K562 (cell line): ENCODE measurements around the gene SCN7A. TPM values are rescaled to one million over a fixed set of nuclear protein-coding genes. Genes with fewer than 3 reads are reported as not detected.

Experiments
- CREM ChIP-seq: IDR thresholded peaks from 2 replicates; pipeline ENCODE4 v1.6.1; 2014; ENCODE audit warnings: antibody characterized with exemption, low read depth
- FOSL1 ChIP-seq: fragments of 200-800 bp; sonication (Bioruptor generic); conservative IDR thresholded peaks from 2 replicates; pipeline ENCODE4 v1.6.1; 2016; ENCODE audit warnings: missing genetic modification characterization, missing compliant biosample characterization
- JUN ChIP-seq, 2 experiments: sonication (generic) in 1 of 2; formaldehyde crosslinking in 1 of 2; IDR thresholded peaks; 2 replicates each; pipeline versions ENCODE4 v1.6.1 to v1.8.0; 2012 to 2022; ENCODE audit warnings: borderline replicate concordance in 2 of 2, mild to moderate bottlenecking in 2 of 2, improper control_type of control experiment in 1 of 2, low read depth in 1 of 2, low read length in 1 of 2, missing genetic modification reagents in 1 of 2
- KAT2B ChIP-seq: IDR thresholded peaks from one replicate; pipeline ENCODE4 v1.6.1; 2012; ENCODE audit warnings: low read depth, mild to moderate bottlenecking, control low read depth, inconsistent platforms, low read length, moderate library complexity
- KLF16 ChIP-seq: IDR thresholded peaks from 2 replicates; pipeline ENCODE4 v1.6.1; 2016; ENCODE audit warnings: antibody characterized with exemption
- LCOR ChIP-seq: sonication (generic); formaldehyde crosslinking; IDR thresholded peaks from 2 replicates; pipeline ENCODE4 v1.8.0; 2022; ENCODE audit warnings: mild to moderate bottlenecking, missing genetic modification reagents
- NFIX ChIP-seq: fragments of 250-450 bp; sonication (Bioruptor Pico); IDR thresholded peaks from 2 replicates; pipeline ENCODE4 v1.4.0; 2020; ENCODE audit warnings: low read depth, mild to moderate bottlenecking, moderate library complexity
- RBBP5 ChIP-seq: fragments of 200-600 bp; sonication (generic); IDR thresholded peaks from 2 replicates; pipeline ENCODE4 v1.6.1; 2012; ENCODE audit warnings: borderline replicate concordance, mild to moderate bottlenecking, low read length, control low read depth, inconsistent platforms; ENCODE audit not compliant: insufficient read depth, poor library complexity, severe bottlenecking
- ZNF253 ChIP-seq: fragments of 250-450 bp; sonication (Bioruptor Pico); conservative IDR thresholded peaks from 2 replicates; pipeline ENCODE4 v1.6.1; 2021; ENCODE audit warnings: mild to moderate bottlenecking
- polyA plus RNA-seq, 8 experiments: library from polyadenylated mRNA; depleted of rRNA in 4 of 8; stranded (reverse) in 5 of 8; unstranded in 3 of 8; fragments of >200 nt; fragmentation: Nextera tagmentation in 2 of 8; fragmentation: Illumina TruSeq in 1 of 8; extraction: Ambion mirVana in 2 of 8; extraction: Trizol in 1 of 8; gene quantifications; 2 replicates each; pipeline versions ENCODE4 v1.2.1 to v1.2.3, GENCODE V29; 2011 to 2014; ENCODE audit warnings: inconsistent platforms in 1 of 8, missing spikeins in 1 of 8
- total RNA-seq, 7 experiments: library from RNA; depleted of rRNA in 6 of 7; stranded (reverse); fragments of >200 nt in 6 of 7; fragmentation: Illumina TruSeq in 2 of 7; extraction: Trizol in 2 of 7; gene quantifications; 2 replicates each; pipeline versions ENCODE4 v1.2.1 to v1.2.3, GENCODE V29; 2011 to 2021; ENCODE audit warnings: low replicate concordance in 1 of 7
- TF ChIP-seq, protein P1 (sequence below): fragments of 250-450 bp; sonication (Bioruptor Pico); IDR thresholded peaks from 2 replicates; pipeline ENCODE4 v1.4.0; 2020
- TF ChIP-seq, protein P2 (sequence below): fragments of 450-650 bp; IDR thresholded peaks from 2 replicates; pipeline ENCODE4 v1.6.1; 2017; ENCODE audit warnings: antibody characterized with exemption, mild to moderate bottlenecking
- TF ChIP-seq, protein P3 (sequence below), 2 experiments: fragments of 150-350 bp in 1 of 2; IDR thresholded peaks; 2 replicates each; pipeline ENCODE4 v1.6.1; 2012 to 2016; ENCODE audit warnings: low read depth in 2 of 2, low read length in 2 of 2, mild to moderate bottlenecking in 1 of 2, moderate library complexity in 1 of 2

The SCN7A gene
- total and polyA plus RNA-seq, 9 of the 15 experiments (the other 6 are each of a cell fraction or from before 2014, with no cell fraction given), result under 0.01 to 0.05 (median 0.03) TPM; not detected in 3

GRCh38 chr2:166375736-166376487 is 118.1 kb downstream of the SCN7A start, which contains the start of gene SCN9A (continued):
- TF ChIP-seq, protein P1, sequence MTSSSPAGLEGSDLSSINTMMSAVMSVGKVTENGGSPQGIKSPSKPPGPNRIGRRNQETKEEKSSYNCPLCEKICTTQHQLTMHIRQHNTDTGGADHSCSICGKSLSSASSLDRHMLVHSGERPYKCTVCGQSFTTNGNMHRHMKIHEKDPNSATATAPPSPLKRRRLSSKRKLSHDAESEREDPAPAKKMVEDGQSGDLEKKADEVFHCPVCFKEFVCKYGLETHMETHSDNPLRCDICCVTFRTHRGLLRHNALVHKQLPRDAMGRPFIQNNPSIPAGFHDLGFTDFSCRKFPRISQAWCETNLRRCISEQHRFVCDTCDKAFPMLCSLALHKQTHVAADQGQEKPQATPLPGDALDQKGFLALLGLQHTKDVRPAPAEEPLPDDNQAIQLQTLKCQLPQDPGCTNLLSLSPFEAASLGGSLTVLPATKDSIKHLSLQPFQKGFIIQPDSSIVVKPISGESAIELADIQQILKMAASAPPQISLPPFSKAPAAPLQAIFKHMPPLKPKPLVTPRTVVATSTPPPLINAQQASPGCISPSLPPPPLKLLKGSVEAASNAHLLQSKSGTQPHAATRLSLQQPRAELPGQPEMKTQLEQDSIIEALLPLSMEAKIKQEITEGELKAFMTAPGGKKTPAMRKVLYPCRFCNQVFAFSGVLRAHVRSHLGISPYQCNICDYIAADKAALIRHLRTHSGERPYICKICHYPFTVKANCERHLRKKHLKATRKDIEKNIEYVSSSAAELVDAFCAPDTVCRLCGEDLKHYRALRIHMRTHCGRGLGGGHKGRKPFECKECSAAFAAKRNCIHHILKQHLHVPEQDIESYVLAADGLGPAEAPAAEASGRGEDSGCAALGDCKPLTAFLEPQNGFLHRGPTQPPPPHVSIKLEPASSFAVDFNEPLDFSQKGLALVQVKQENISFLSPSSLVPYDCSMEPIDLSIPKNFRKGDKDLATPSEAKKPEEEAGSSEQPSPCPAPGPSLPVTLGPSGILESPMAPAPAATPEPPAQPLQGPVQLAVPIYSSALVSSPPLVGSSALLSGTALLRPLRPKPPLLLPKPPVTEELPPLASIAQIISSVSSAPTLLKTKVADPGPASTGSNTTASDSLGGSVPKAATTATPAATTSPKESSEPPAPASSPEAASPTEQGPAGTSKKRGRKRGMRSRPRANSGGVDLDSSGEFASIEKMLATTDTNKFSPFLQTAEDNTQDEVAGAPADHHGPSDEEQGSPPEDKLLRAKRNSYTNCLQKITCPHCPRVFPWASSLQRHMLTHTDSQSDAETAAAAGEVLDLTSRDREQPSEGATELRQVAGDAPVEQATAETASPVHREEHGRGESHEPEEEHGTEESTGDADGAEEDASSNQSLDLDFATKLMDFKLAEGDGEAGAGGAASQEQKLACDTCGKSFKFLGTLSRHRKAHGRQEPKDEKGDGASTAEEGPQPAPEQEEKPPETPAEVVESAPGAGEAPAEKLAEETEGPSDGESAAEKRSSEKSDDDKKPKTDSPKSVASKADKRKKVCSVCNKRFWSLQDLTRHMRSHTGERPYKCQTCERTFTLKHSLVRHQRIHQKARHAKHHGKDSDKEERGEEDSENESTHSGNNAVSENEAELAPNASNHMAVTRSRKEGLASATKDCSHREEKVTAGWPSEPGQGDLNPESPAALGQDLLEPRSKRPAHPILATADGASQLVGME (CRISPR knock-in tag), result peak; percentile 54; the same call in 1 of the 2 replicates
- peak; percentile 84 for TF ChIP-seq CREM
- TF ChIP-seq RBBP5, result peak; percentile 68
- 0 out of 2 replicates have a peak, but pooled peaks have one; percentile 30 for TF ChIP-seq JUN (IDR thresholded peaks at IDR 0.05; ENCODE audit: borderline replicate concordance, low read depth, low read length)
- no peak for TF ChIP-seq JUN (CRISPR knock-in tag; IDR thresholded peaks at IDR 0.05; ENCODE audit: borderline replicate concordance)
- 0 out of 2 replicates have a peak, but pooled peaks have one; percentile 49 for TF ChIP-seq LCOR (CRISPR knock-in tag)
- TF ChIP-seq FOSL1, result peak; percentile 64; the same call in 1 of the 2 replicates
- no peak for TF ChIP-seq KAT2B
- TF ChIP-seq, protein P2, sequence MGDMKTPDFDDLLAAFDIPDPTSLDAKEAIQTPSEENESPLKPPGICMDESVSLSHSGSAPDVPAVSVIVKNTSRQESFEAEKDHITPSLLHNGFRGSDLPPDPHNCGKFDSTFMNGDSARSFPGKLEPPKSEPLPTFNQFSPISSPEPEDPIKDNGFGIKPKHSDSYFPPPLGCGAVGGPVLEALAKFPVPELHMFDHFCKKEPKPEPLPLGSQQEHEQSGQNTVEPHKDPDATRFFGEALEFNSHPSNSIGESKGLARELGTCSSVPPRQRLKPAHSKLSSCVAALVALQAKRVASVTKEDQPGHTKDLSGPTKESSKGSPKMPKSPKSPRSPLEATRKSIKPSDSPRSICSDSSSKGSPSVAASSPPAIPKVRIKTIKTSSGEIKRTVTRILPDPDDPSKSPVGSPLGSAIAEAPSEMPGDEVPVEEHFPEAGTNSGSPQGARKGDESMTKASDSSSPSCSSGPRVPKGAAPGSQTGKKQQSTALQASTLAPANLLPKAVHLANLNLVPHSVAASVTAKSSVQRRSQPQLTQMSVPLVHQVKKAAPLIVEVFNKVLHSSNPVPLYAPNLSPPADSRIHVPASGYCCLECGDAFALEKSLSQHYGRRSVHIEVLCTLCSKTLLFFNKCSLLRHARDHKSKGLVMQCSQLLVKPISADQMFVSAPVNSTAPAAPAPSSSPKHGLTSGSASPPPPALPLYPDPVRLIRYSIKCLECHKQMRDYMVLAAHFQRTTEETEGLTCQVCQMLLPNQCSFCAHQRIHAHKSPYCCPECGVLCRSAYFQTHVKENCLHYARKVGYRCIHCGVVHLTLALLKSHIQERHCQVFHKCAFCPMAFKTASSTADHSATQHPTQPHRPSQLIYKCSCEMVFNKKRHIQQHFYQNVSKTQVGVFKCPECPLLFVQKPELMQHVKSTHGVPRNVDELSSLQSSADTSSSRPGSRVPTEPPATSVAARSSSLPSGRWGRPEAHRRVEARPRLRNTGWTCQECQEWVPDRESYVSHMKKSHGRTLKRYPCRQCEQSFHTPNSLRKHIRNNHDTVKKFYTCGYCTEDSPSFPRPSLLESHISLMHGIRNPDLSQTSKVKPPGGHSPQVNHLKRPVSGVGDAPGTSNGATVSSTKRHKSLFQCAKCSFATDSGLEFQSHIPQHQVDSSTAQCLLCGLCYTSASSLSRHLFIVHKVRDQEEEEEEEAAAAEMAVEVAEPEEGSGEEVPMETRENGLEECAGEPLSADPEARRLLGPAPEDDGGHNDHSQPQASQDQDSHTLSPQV, result no peak
- TF ChIP-seq KLF16, result peak; percentile 68; the same call in 1 of the 2 replicates
- TF ChIP-seq ZNF253 (CRISPR knock-in tag), result no peak
- TF ChIP-seq NFIX (CRISPR knock-in tag), result no peak
- TF ChIP-seq, protein P3, sequence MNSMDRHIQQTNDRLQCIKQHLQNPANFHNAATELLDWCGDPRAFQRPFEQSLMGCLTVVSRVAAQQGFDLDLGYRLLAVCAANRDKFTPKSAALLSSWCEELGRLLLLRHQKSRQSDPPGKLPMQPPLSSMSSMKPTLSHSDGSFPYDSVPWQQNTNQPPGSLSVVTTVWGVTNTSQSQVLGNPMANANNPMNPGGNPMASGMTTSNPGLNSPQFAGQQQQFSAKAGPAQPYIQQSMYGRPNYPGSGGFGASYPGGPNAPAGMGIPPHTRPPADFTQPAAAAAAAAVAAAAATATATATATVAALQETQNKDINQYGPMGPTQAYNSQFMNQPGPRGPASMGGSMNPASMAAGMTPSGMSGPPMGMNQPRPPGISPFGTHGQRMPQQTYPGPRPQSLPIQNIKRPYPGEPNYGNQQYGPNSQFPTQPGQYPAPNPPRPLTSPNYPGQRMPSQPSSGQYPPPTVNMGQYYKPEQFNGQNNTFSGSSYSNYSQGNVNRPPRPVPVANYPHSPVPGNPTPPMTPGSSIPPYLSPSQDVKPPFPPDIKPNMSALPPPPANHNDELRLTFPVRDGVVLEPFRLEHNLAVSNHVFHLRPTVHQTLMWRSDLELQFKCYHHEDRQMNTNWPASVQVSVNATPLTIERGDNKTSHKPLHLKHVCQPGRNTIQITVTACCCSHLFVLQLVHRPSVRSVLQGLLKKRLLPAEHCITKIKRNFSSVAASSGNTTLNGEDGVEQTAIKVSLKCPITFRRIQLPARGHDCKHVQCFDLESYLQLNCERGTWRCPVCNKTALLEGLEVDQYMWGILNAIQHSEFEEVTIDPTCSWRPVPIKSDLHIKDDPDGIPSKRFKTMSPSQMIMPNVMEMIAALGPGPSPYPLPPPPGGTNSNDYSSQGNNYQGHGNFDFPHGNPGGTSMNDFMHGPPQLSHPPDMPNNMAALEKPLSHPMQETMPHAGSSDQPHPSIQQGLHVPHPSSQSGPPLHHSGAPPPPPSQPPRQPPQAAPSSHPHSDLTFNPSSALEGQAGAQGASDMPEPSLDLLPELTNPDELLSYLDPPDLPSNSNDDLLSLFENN (IDR thresholded peaks at IDR 0.05; ENCODE audit: low read depth in 2 of 2, low read length in 2 of 2), result peak in 1 of 2 experiments; percentile 22; a peak in 1 of 4 replicates
